SK-N-SH (cell line): ENCODE data around the gene LDLR. TPM values are rescaled to one million over a fixed set of nuclear protein-coding genes. Genes with fewer than 3 reads are reported as not detected.

Source experiments
- CTCF ChIA-PET: fragments of 300-600, 350-600 bp; formaldehyde crosslinking; extraction: SDS; loops from one replicate; lab custom pipeline; 2021; lab: Yijun Ruan, JAX
- POLR2A ChIA-PET: fragments of 350-600 bp; sonication (Branson Sonifier 250); formaldehyde crosslinking; extraction: SDS; loops from one replicate; lab custom pipeline; 2020; ENCODE audit warnings: antibody characterized with exemption, inconsistent platforms; lab: Yijun Ruan, JAX
- DNase-seq: peaks from one replicate; pipeline ENCODE4 v3.0.0; 2012
- H2AFZ ChIP-seq: fragments of 200-600 bp; sonication (generic); 2 replicates; pipeline ENCODE4 v1.8.1; 2016; ENCODE audit warnings: antibody characterized with exemption, mild to moderate bottlenecking, low read depth
- H3F3A ChIP-seq: fragments of 200-600 bp; sonication (generic); replicated peaks from 2 replicates; pipeline ENCODE3; 2016; ENCODE audit warnings: antibody characterized with exemption, mild to moderate bottlenecking; ENCODE audit not compliant: insufficient read depth
- H3K27ac ChIP-seq, 2 experiments: fragments of 200-500 bp in 1 of 2; fragments of 200-600 bp in 1 of 2; sonication (Bioruptor generic) in 1 of 2; sonication (generic), shearing (Covaris generic) in 1 of 2; 2 replicates each; pipeline versions ENCODE4 v1.5.1 to v1.6.1; 2014 to 2016; ENCODE audit warnings: low read depth in 2 of 2, inconsistent platforms in 1 of 2, low read length in 1 of 2, mild to moderate bottlenecking in 1 of 2, mixed read lengths in 1 of 2
- H3K27me3 ChIP-seq: fragments of 200-600 bp; sonication (generic), shearing (Covaris generic); 2 replicates; pipeline ENCODE4 v1.6.1; 2016; ENCODE audit warnings: mixed run types; ENCODE audit not compliant: insufficient read depth
- H3K36me3 ChIP-seq, 2 experiments: fragments of 200-500 bp in 1 of 2; fragments of 200-600 bp in 1 of 2; sonication (Bioruptor generic) in 1 of 2; sonication (generic) in 1 of 2; replicated peaks in 1 of 2; 2 replicates each; pipeline versions ENCODE3 to v1.5.1; 2014 to 2016; ENCODE audit warnings: low read length in 1 of 2, mild to moderate bottlenecking in 1 of 2; ENCODE audit not compliant: insufficient read depth in 2 of 2, control insufficient read depth in 1 of 2
- H3K4me1 ChIP-seq, 2 experiments: fragments of 200-500 bp in 1 of 2; fragments of 200-600 bp in 1 of 2; sonication (Bioruptor generic) in 1 of 2; sonication (generic), shearing (Covaris generic) in 1 of 2; 2 replicates each; pipeline versions ENCODE4 v1.5.1 to v1.6.1; 2014 to 2016; ENCODE audit warnings: low read depth in 1 of 2, low read length in 1 of 2, mixed run types in 1 of 2; ENCODE audit not compliant: insufficient read depth in 2 of 2, control insufficient read depth in 1 of 2
- H3K4me2 ChIP-seq: fragments of 200-600 bp; sonication (generic), shearing (Covaris generic); 2 replicates; pipeline ENCODE4 v1.6.1; 2017; ENCODE audit warnings: mixed run types
- H3K4me3 ChIP-seq, 2 experiments: fragments of 200-500 bp in 1 of 2; fragments of 200-600 bp in 1 of 2; sonication (Bioruptor generic) in 1 of 2; sonication (generic), shearing (Covaris generic) in 1 of 2; 2 replicates each; pipeline versions ENCODE4 v1.5.1 to v1.8.1; 2014 to 2016; ENCODE audit warnings: low read depth in 2 of 2, inconsistent platforms in 1 of 2, low read length in 1 of 2, mild to moderate bottlenecking in 1 of 2, mixed read lengths in 1 of 2, moderate library complexity in 1 of 2
- H3K79me2 ChIP-seq: fragments of 200-600 bp; sonication (generic); 2 replicates; pipeline ENCODE4 v1.8.1; 2017; ENCODE audit warnings: mild to moderate bottlenecking; ENCODE audit not compliant: insufficient read depth
- H3K9ac ChIP-seq: fragments of 200-600 bp; sonication (generic); 2 replicates; pipeline ENCODE4 v1.6.1; 2017; ENCODE audit warnings: mixed run types
- H3K9me2 ChIP-seq: fragments of 200-600 bp; sonication (generic); 2 replicates; pipeline ENCODE4 v1.6.1; 2017; ENCODE audit warnings: mixed run types
- H3K9me3 ChIP-seq: fragments of 200-600 bp; sonication (generic); 2 replicates; pipeline ENCODE4 v1.6.1; 2017; ENCODE audit warnings: mixed run types, mild to moderate bottlenecking, moderate library complexity
- H4K20me1 ChIP-seq: fragments of 200-600 bp; sonication (generic); 2 replicates; pipeline ENCODE4 v1.6.1; 2017; ENCODE audit warnings: mild to moderate bottlenecking, mixed run types; ENCODE audit not compliant: insufficient read depth
- CHD2 ChIP-seq: fragments of 150-350 bp; IDR thresholded peaks from 2 replicates; pipeline ENCODE4 v1.6.1; 2018; ENCODE audit warnings: low read length; ENCODE audit not compliant: partially characterized antibody
- ELF1 ChIP-seq: IDR thresholded peaks from 2 replicates; pipeline ENCODE4 v1.4.0; 2012
- EZH2phosphoT487 ChIP-seq: fragments of 200-600 bp; sonication (generic); IDR thresholded peaks from 2 replicates; pipeline ENCODE4 v1.6.1; 2017; ENCODE audit warnings: low read depth, mixed run types, mild to moderate bottlenecking, antibody characterized with exemption, moderate library complexity, borderline replicate concordance
- FOSL2 ChIP-seq: IDR thresholded peaks from 2 replicates; pipeline ENCODE4 v1.4.0; 2012; ENCODE audit warnings: low read depth, mild to moderate bottlenecking, moderate library complexity, borderline replicate concordance
- GABPA ChIP-seq: IDR thresholded peaks from 2 replicates; pipeline ENCODE4 v1.4.0; 2012; ENCODE audit warnings: low read depth, mild to moderate bottlenecking
- GATA2 ChIP-seq: sonication (generic); formaldehyde crosslinking; IDR thresholded peaks from 2 replicates; pipeline ENCODE4 v1.5.0; 2020; ENCODE audit warnings: mild to moderate bottlenecking, missing genetic modification reagents
- NRF1 ChIP-seq: IDR thresholded peaks from 2 replicates; pipeline ENCODE4 v1.6.1; 2012; ENCODE audit warnings: low read depth, mild to moderate bottlenecking, low read length
- POLR2AphosphoS5 ChIP-seq: IDR thresholded peaks from 2 replicates; pipeline ENCODE4 v1.6.1; 2012; ENCODE audit warnings: low read depth, low read length
- RFX5 ChIP-seq: IDR thresholded peaks from 2 replicates; pipeline ENCODE4 v1.6.1; 2012; ENCODE audit warnings: mild to moderate bottlenecking, improper control_type of control experiment, low read length
- RXRA ChIP-seq: IDR thresholded peaks from 2 replicates; pipeline ENCODE4 v1.4.0; 2012; ENCODE audit warnings: low read depth, mild to moderate bottlenecking, borderline replicate concordance
- SIN3A ChIP-seq: IDR thresholded peaks from 2 replicates; pipeline ENCODE4 v1.6.1; 2012; ENCODE audit warnings: low read depth, mild to moderate bottlenecking, low read length, moderate library complexity, borderline replicate concordance
- TAF1 ChIP-seq: IDR thresholded peaks from 2 replicates; pipeline ENCODE4 v1.6.1; 2012; ENCODE audit warnings: low read depth, mild to moderate bottlenecking, low read length, moderate library complexity, borderline replicate concordance
- TCF12 ChIP-seq: IDR thresholded peaks from 2 replicates; pipeline ENCODE4 v1.4.0; 2012
- TEAD4 ChIP-seq: IDR thresholded peaks from 2 replicates; pipeline ENCODE4 v1.4.0; 2012; ENCODE audit warnings: mild to moderate bottlenecking, borderline replicate concordance; ENCODE audit not compliant: insufficient read depth
- USF1 ChIP-seq: IDR thresholded peaks from 2 replicates; pipeline ENCODE4 v1.4.0; 2012; ENCODE audit warnings: low read depth, borderline replicate concordance
- YY1 ChIP-seq: IDR thresholded peaks from 2 replicates; pipeline ENCODE4 v1.4.0; 2012; ENCODE audit warnings: low read depth, mild to moderate bottlenecking
- WGBS: methylation state at CpG from one replicate; pipeline ENCODE4 v1.1.6; 2017; ENCODE audit warnings: low lambda C conversion rate; 5-methylcytosine and 5-hydroxymethylcytosine counted together
- polyA plus RNA-seq, 3 experiments: library from polyadenylated mRNA; depleted of rRNA; stranded (reverse); fragments of >200 nt; gene quantifications; 2 replicates each; pipeline ENCODE4 v1.2.3, GENCODE V29; 2012
- TF ChIP-seq, protein P1 (sequence below): fragments of 200-600 bp; sonication (generic); IDR thresholded peaks from 2 replicates; pipeline ENCODE4 v1.6.1; 2017; ENCODE audit warnings: antibody characterized with exemption, mild to moderate bottlenecking, moderate library complexity
- TF ChIP-seq, protein P2 (sequence below): IDR thresholded peaks from 2 replicates; pipeline ENCODE4 v1.4.0; 2012; ENCODE audit warnings: low read depth
- TF ChIP-seq, protein P3 (sequence below): IDR thresholded peaks from 2 replicates; pipeline ENCODE4 v1.6.1; 2012; ENCODE audit warnings: mild to moderate bottlenecking, low read depth, low read length, moderate library complexity
- TF ChIP-seq, protein P4 (sequence below): IDR thresholded peaks from 2 replicates; pipeline ENCODE4 v1.4.0; 2012; ENCODE audit warnings: low read depth, borderline replicate concordance

Gene LDLR
- polyA plus RNA-seq, 1 of the 3 experiments (the other 2 are of a cell fraction): 25.1 TPM

GRCh38 chr19:11064831-11065303 is 24.4 kb upstream of the LDLR start:
- no peaks in the 10 kb centered on the region for H3K9me2 ChIP-seq
- POLR2A ChIA-PET: no interaction called here
- no peak overlapping the region; a peak in 1 of 4 replicates for H3K27ac ChIP-seq
- no peaks in the 10 kb centered on the region for H3K4me1 ChIP-seq
- no peak for DNase-seq
- H3K4me3 ChIP-seq: no peak overlapping the region
- no peak overlapping the region for H3K4me2 ChIP-seq
- CTCF ChIA-PET: interaction anchor here (0.6 to 2.4 kb wide), 2 partner anchors 29 to 66 kb away, joined by 3 to 13 read pairs; no protein-coding TSS in a partner anchor
- H3K9me3 ChIP-seq: no peaks in the 10 kb centered on the region
- H3F3A ChIP-seq: peaks cover 4% of the 10 kb centered on the region
- no peaks in the 10 kb centered on the region for H3K27me3 ChIP-seq
- no peak overlapping the region for H3K9ac ChIP-seq
- WGBS: 87% methylated on average over 7 of the region's 10 CpGs
- no peaks in the 10 kb centered on the region for H3K79me2 ChIP-seq
- no peaks in the 10 kb centered on the region for H4K20me1 ChIP-seq
- TF ChIP-seq TAF1 (no peak), POLR2AphosphoS5 (no peak), EZH2phosphoT487 (no peak), NRF1 (no peak), YY1 (no peak), GATA2 (CRISPR knock-in tag) (no peak), TEAD4 (no peak), FOSL2 (no peak), ELF1 (no peak), SIN3A (no peak), CHD2 (no peak), RFX5 (no peak), USF1 (no peak), TCF12 (no peak), RXRA (no peak), GABPA (no peak)
- TF ChIP-seq, protein P1, sequence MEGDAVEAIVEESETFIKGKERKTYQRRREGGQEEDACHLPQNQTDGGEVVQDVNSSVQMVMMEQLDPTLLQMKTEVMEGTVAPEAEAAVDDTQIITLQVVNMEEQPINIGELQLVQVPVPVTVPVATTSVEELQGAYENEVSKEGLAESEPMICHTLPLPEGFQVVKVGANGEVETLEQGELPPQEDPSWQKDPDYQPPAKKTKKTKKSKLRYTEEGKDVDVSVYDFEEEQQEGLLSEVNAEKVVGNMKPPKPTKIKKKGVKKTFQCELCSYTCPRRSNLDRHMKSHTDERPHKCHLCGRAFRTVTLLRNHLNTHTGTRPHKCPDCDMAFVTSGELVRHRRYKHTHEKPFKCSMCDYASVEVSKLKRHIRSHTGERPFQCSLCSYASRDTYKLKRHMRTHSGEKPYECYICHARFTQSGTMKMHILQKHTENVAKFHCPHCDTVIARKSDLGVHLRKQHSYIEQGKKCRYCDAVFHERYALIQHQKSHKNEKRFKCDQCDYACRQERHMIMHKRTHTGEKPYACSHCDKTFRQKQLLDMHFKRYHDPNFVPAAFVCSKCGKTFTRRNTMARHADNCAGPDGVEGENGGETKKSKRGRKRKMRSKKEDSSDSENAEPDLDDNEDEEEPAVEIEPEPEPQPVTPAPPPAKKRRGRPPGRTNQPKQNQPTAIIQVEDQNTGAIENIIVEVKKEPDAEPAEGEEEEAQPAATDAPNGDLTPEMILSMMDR: no peak
- TF ChIP-seq, protein P2, sequence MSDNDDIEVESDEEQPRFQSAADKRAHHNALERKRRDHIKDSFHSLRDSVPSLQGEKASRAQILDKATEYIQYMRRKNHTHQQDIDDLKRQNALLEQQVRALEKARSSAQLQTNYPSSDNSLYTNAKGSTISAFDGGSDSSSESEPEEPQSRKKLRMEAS: no peak
- TF ChIP-seq, protein P3, sequence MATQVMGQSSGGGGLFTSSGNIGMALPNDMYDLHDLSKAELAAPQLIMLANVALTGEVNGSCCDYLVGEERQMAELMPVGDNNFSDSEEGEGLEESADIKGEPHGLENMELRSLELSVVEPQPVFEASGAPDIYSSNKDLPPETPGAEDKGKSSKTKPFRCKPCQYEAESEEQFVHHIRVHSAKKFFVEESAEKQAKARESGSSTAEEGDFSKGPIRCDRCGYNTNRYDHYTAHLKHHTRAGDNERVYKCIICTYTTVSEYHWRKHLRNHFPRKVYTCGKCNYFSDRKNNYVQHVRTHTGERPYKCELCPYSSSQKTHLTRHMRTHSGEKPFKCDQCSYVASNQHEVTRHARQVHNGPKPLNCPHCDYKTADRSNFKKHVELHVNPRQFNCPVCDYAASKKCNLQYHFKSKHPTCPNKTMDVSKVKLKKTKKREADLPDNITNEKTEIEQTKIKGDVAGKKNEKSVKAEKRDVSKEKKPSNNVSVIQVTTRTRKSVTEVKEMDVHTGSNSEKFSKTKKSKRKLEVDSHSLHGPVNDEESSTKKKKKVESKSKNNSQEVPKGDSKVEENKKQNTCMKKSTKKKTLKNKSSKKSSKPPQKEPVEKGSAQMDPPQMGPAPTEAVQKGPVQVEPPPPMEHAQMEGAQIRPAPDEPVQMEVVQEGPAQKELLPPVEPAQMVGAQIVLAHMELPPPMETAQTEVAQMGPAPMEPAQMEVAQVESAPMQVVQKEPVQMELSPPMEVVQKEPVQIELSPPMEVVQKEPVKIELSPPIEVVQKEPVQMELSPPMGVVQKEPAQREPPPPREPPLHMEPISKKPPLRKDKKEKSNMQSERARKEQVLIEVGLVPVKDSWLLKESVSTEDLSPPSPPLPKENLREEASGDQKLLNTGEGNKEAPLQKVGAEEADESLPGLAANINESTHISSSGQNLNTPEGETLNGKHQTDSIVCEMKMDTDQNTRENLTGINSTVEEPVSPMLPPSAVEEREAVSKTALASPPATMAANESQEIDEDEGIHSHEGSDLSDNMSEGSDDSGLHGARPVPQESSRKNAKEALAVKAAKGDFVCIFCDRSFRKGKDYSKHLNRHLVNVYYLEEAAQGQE: no peak
- TF ChIP-seq, protein P4, sequence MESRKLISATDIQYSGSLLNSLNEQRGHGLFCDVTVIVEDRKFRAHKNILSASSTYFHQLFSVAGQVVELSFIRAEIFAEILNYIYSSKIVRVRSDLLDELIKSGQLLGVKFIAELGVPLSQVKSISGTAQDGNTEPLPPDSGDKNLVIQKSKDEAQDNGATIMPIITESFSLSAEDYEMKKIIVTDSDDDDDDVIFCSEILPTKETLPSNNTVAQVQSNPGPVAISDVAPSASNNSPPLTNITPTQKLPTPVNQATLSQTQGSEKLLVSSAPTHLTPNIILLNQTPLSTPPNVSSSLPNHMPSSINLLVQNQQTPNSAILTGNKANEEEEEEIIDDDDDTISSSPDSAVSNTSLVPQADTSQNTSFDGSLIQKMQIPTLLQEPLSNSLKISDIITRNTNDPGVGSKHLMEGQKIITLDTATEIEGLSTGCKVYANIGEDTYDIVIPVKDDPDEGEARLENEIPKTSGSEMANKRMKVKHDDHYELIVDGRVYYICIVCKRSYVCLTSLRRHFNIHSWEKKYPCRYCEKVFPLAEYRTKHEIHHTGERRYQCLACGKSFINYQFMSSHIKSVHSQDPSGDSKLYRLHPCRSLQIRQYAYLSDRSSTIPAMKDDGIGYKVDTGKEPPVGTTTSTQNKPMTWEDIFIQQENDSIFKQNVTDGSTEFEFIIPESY: no peak
- H2AFZ ChIP-seq: no peak overlapping the region
- peaks cover 15 to 27% of the 10 kb centered on the region in 2 experiments for H3K36me3 ChIP-seq
